HG03066 (cell line): Measurements from ENCODE around the gene ASIC1.

Experiments used
- ATAC-seq: cut with Tn5 transposase; IDR thresholded peaks from one replicate; pipeline ENCODE4 v1.9.1; 2021; ENCODE audit warnings: low read depth; ENCODE audit not compliant: unreplicated experiment

ASIC1 gene

DNA sequence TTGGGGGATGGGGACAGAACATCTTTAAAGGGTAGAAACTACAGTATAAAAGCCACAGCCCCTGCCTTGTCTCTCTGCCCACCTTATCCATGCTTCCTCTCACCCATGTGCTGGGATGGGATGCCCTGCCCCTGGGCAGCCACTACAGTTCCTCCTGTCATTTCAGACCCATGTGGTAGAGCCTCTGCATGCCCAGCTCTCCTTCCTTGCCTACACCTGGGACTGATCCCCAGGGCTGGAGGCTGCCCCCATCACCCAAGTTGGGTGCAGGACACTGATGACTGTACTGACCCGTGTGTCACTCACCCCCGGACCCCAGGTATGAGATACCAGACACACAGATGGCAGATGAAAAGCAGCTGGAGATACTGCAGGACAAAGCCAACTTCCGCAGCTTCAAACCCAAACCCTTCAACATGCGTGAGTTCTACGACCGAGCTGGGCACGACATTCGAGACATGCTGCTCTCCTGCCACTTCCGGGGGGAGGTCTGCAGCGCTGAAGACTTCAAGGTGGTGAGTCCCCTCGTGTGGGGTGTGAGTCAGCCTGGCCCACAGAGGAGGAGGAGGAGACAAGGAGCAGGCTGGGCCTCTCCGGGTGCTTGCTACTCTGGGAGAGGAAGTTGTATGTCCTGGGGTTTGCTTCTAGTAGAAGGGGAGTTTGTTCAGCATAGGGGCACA lies 2.2 kb downstream of the ASIC1 start:
- ATAC-seq, result no peak

DNA sequence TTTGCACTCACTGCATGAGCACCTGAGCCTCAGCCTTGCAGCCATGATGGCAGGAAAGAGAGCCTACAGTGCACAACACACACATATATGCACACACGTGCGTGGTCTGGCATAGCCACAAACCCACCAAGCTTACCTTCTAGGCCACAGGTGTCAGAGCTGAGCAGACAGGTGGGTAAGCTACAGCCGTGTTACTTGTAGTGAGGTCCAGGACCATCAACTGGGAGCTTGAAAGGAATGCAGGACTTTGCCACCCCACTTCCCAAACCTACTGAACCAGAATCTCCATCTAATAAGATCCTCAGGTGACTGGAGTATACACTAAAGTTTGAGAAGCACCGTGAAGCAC lies 2.7 kb downstream of the ASIC1 start:
- ATAC-seq, result no peak

DNA sequence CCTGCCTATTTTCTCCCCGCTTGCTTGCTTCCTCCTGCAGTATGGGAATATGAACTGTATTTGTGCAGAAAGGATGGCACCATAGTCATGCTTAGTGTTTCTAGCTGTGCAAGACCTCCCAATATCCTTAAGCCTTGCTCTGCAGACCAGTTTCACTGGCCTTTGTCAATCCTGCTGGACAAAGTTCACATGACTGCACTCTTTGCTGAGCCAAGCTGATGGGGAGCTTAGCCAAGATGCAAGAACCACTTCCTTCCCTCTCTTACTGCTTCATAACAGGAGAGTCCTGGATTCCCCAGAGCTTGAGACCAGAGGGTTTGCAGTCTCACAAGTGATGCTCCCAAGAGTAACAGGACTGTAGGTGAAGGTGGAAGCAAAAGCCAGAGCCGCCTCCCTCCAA lies 3.8 kb downstream of the ASIC1 start:
- no peak for ATAC-seq

GRCh38 chr12:50061946-50062686 lies 4.7 kb downstream of the ASIC1 start:
- no peak for ATAC-seq

GRCh38 chr12:50062728-50063460 lies 5.5 kb downstream of the ASIC1 start:
- ATAC-seq, result no peak

- ATAC-seq, result no peak
These were observed 8.4 kb downstream of the ASIC1 start for GRCh38 chr12:50065726-50066310.

DNA sequence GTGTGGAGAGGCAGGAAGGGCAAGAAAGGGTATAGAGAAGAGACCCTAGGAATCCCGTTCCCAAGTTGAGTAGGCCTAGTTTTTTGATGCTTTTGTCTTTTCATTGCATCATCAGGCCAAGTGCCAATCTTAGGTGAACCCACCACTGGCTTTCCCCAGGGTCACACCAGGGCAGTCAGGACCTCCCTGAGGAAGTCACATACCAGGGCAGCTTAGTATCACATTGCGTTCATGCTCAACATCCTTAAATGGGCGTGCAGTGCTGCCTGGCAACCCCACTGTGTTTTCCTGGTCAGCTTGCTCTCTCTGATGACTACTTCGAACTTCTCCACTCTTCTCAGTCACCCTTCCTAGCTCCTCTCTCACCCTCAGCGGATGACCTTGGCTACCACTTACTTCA lies 9.0 kb downstream of the ASIC1 start:
- ATAC-seq, result no peak

DNA sequence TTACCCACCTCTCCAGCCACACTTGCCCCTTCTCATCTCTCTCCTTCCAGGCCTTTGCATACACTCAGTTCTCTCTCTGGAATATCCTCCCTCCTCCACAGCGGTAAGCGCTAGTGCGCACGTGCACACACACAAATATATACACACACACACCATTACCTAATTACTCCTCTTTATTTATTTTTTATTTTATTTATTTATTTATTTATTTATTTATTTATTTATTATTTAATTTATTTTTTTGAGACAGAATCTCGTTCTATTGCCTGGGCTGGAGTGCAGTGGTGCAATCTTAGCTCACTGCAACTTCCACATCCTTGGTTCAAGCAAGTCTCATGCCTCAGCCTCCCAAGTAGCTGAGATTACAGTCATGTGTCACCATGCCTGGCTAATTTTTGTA lies 11.7 kb downstream of the ASIC1 start:
- ATAC-seq, result no peak

GRCh38 chr12:50069539-50069938 lies 12.1 kb downstream of the ASIC1 start:
- ATAC-seq, result no peak

DNA sequence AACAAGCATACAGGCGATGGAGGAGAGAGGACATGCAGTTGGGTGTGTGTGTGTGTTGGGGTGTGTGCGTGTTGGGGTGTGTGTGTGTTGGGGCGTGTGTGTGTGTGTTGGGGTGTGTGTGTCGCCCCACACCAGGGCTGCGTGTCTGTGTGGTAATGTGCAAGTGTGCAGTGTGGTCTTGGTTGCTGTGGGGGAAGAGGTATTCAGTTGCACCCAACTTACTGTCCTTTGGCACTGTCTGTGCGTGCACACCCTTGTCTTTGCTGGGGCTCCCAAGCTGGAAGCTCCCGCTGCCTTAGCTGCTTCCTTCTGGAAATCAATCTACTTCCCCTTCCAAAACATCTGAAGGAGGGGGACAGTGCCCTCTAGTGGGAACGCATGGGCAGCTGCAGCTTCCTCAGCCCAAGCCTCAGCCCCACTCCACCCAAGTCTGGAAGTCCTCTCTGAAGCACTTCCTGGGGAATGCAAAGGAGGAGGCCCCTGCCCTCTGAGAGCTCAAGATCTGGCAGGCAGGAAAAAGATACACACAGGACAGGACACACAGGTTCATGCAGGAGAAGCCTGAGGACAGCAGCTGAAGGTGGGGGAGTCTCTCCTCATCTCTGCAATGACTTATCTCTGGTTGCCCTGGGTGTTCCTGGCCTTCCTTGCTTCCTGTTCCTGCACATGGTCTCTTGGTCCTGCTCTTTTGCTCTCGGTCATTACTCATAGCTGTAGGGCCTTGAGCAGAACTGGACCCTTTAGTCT lies 13.1 kb downstream of the ASIC1 start:
- no peak for ATAC-seq

GRCh38 chr12:50072198-50072907 lies 15.0 kb downstream of the ASIC1 start:
- ATAC-seq, result no peak

- ATAC-seq, result no peak
These were observed 15.8 kb downstream of the ASIC1 start for GRCh38 chr12:50073206-50073605.

GRCh38 chr12:50073712-50074111 lies 16.3 kb downstream of the ASIC1 start:
- ATAC-seq, result no peak

DNA sequence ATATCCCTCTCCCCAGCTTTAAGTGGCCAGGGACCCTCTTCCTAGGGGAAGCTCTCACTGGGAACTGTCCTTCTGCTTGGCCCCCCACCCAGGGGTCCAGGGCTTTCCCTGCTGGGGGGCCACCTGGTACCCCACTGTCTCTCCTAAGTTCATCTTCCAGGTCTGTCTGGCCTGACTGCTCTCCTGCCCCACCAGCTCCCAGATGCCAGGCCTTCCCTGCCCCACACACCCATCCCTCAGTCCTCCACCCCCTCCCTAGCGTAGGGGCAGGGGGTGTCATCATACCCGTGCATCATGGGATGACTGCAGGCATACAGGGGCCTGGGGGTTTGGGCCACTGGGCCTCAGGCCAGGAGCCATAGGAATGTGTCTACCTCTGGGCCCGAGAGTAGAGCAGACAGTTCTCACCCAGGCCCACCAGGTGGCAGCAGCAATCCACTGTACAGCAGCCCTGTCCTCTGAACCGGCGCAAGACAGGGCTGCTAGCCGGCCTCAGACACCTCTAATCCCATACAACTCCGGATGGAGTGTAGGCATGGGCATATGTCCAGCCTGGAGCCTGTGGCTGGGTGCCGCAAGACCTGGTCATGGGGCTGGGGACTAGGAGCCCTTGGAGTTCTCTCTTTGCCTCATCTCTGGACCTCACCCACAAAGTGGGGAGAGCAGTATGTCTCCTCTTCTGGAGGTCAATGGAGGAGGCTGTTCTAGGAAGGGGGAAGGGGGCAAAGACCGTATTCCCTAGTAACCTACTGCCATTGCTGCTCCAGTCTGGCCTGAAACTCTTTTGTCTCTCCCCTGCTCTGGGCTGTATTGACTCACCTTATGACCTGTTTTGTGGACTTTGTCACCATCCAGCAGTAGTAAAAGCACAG lies 17.8 kb downstream of the ASIC1 start:
- peak; percentile 75 for ATAC-seq

DNA sequence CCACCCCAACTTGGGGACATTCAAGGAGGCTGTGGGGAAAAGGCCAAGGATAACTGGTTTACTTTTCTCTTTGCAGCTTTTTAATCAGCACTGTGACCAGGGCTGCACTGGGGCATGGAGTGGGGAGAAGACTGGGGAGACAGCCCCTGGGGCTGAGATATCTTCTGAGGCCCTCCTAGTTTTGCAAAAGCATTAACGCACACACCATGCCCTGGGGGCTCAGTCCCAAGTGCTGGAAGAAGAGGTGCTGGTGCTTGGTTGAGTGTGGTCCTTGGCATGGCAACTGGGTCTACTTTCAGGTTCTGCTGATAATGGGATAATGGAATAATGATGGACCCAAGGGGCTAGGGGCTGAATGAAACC lies 18.4 kb downstream of the ASIC1 start:
- ATAC-seq, result no peak

DNA sequence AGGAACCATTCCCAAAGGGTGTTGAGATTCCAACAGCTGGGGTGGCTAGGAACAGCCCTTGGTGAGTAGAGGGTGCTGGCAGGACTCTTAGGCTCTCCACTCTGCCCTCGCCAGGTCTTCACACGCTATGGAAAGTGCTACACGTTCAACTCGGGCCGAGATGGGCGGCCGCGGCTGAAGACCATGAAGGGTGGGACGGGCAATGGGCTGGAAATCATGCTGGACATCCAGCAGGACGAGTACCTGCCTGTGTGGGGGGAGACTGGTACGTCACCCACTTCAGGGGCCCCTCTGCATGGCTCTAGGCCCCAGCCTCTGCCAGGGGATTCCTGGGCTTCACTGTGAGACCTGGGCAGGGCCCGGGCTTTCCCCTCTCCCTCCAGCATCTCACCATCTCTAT lies 19.7 kb downstream of the ASIC1 start:
- ATAC-seq, result no peak

- ATAC-seq, result no peak
These were observed 20.9 kb downstream of the ASIC1 start for GRCh38 chr12:50078281-50078680.

DNA sequence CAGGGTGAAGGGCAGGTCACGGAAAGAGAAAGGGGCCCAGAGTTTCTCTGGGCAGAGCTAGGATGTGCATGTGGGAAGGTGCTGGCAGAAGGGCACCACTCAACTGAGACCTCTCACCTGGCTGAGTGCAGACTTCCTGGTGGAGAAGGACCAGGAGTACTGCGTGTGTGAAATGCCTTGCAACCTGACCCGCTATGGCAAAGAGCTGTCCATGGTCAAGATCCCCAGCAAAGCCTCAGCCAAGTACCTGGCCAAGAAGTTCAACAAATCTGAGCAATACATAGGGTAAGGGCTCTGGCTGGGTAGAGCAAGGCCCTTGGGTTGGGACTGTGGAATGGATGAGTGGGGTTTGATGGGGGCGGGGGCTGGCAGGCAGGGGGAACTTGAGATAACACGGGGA lies 22.4 kb downstream of the ASIC1 start:
- no peak for ATAC-seq

GRCh38 chr12:50081096-50081808 lies 23.9 kb downstream of the ASIC1 start:
- ATAC-seq, result no peak
